H9 (cell line): ENCODE measurements around the gene NAP1L3. TPM values are rescaled to one million over a fixed set of nuclear protein-coding genes. Genes with fewer than 3 reads are reported as not detected.

Source experiments
- DNase-seq: peaks from one replicate; pipeline ENCODE4 v3.0.0-alpha.2; 2017
- H2AFZ ChIP-seq: one replicate; pipeline ENCODE4 v1.6.1; 2013; ENCODE audit warnings: mild to moderate bottlenecking, low read length, control low read depth, moderate library complexity
- H2AK5ac ChIP-seq: 2 replicates; pipeline ENCODE4 v1.6.1; 2013; ENCODE audit warnings: low read length, control low read depth, mixed read lengths; ENCODE audit not compliant: insufficient read length
- H2BK120ac ChIP-seq: one replicate; pipeline ENCODE4 v1.6.1; 2013; ENCODE audit warnings: low read depth, mild to moderate bottlenecking, low read length, control low read depth, inconsistent platforms; ENCODE audit not compliant: poor library complexity, severe bottlenecking
- H2BK12ac ChIP-seq: 2 replicates; pipeline ENCODE4 v1.6.1; 2013; ENCODE audit warnings: low read length, control low read depth, mixed read lengths, low read depth; ENCODE audit not compliant: insufficient read length
- H2BK15ac ChIP-seq: 2 replicates; pipeline ENCODE4 v1.6.1; 2013; ENCODE audit warnings: low read depth, low read length, control low read depth
- H2BK20ac ChIP-seq: one replicate; pipeline ENCODE4 v1.6.1; 2013; ENCODE audit warnings: low read depth, mild to moderate bottlenecking, low read length, control low read depth, inconsistent platforms; ENCODE audit not compliant: poor library complexity, severe bottlenecking
- H2BK5ac ChIP-seq: 2 replicates; pipeline ENCODE4 v1.6.1; 2013; ENCODE audit warnings: low read length, control low read depth, mixed read lengths; ENCODE audit not compliant: insufficient read length
- H3K14ac ChIP-seq: 2 replicates; pipeline ENCODE4 v1.6.1; 2013; ENCODE audit warnings: low read length, control low read depth; ENCODE audit not compliant: insufficient read depth
- H3K18ac ChIP-seq: 2 replicates; pipeline ENCODE4 v1.6.1; 2013; ENCODE audit warnings: low read depth, mild to moderate bottlenecking, mixed read lengths, low read length, control low read depth; ENCODE audit not compliant: insufficient read length
- H3K23ac ChIP-seq: 2 replicates; pipeline ENCODE4 v1.6.1; 2013; ENCODE audit warnings: low read length, control low read depth, mixed read lengths, low read depth; ENCODE audit not compliant: insufficient read length
- H3K23me2 ChIP-seq: 2 replicates; pipeline ENCODE4 v1.6.1; 2013; ENCODE audit warnings: low read depth, mild to moderate bottlenecking, mixed read lengths, low read length, control low read depth; ENCODE audit not compliant: insufficient read length, poor library complexity, severe bottlenecking
- H3K27ac ChIP-seq: 2 replicates; pipeline ENCODE4 v1.5.1; 2013; ENCODE audit warnings: low read length, control low read depth, mixed read lengths, low read depth; ENCODE audit not compliant: insufficient read length
- H3K27me3 ChIP-seq: 2 replicates; pipeline ENCODE4 v1.6.1; 2013; ENCODE audit warnings: low read length, control low read depth, inconsistent platforms; ENCODE audit not compliant: insufficient read depth
- H3K4ac ChIP-seq: 2 replicates; pipeline ENCODE4 v1.6.1; 2013; ENCODE audit warnings: low read depth, mild to moderate bottlenecking, control low read depth, inconsistent platforms, low read length, moderate library complexity
- H3K4me1 ChIP-seq: 2 replicates; pipeline ENCODE4 v1.6.1; 2013; ENCODE audit warnings: low read length, control low read depth, inconsistent platforms; ENCODE audit not compliant: insufficient read depth
- H3K4me2 ChIP-seq: 2 replicates; pipeline ENCODE4 v1.6.1; 2013; ENCODE audit warnings: low read length, control low read depth, mixed read lengths; ENCODE audit not compliant: insufficient read length, insufficient read depth
- H3K56ac ChIP-seq: 2 replicates; pipeline ENCODE4 v1.6.1; 2013; ENCODE audit warnings: low read depth, mild to moderate bottlenecking, mixed read lengths, low read length, control low read depth; ENCODE audit not compliant: insufficient read length
- H3K79me1 ChIP-seq: 2 replicates; pipeline ENCODE4 v1.6.1; 2013; ENCODE audit warnings: low read depth, mild to moderate bottlenecking, moderate library complexity, low read length, control low read depth, inconsistent platforms; ENCODE audit not compliant: insufficient read depth, poor library complexity, severe bottlenecking
- H3K79me2 ChIP-seq: 2 replicates; pipeline ENCODE4 v1.6.1; 2013; ENCODE audit warnings: low read length, control low read depth, inconsistent platforms; ENCODE audit not compliant: insufficient read depth
- H3K9ac ChIP-seq: 2 replicates; pipeline ENCODE4 v1.6.1; 2013; ENCODE audit warnings: low read length, control low read depth, mixed read lengths; ENCODE audit not compliant: insufficient read length; ENCODE audit errors: extremely low read depth
- H3K9me3 ChIP-seq: one replicate; pipeline ENCODE4 v1.6.1; 2013; ENCODE audit warnings: low read depth, low read length, inconsistent platforms; ENCODE audit not compliant: control insufficient read depth
- H3T11ph ChIP-seq: one replicate; pipeline ENCODE4 v1.6.1; 2013; ENCODE audit warnings: mild to moderate bottlenecking, low read length, control low read depth, inconsistent platforms
- H4K20me1 ChIP-seq: one replicate; pipeline ENCODE4 v1.6.1; 2013; ENCODE audit not compliant: control insufficient read depth, insufficient read length, insufficient read depth
- H4K5ac ChIP-seq: 2 replicates; pipeline ENCODE4 v1.6.1; 2013; ENCODE audit warnings: low read depth, mild to moderate bottlenecking, mixed read lengths, low read length, control low read depth; ENCODE audit not compliant: insufficient read length
- H4K8ac ChIP-seq: replicated peaks from 2 replicates; pipeline ENCODE4 v1.6.1; 2013; ENCODE audit warnings: low read length, control low read depth, mixed read lengths, low read depth; ENCODE audit not compliant: insufficient read length
- H4K91ac ChIP-seq: 2 replicates; pipeline ENCODE4 v1.6.1; 2013; ENCODE audit warnings: low read depth, mild to moderate bottlenecking, moderate library complexity, mixed read lengths, low read length, control low read depth; ENCODE audit not compliant: insufficient read length
- H3K27ac Mint-ChIP-seq, 3 experiments: 2 replicates in 2 of 3; 3 replicates in 1 of 3; pipeline ENCODE4 v1.8.0; 2020 to 2021; ENCODE audit warnings: mixed read lengths in 3 of 3, mild to moderate bottlenecking in 1 of 3, moderate library complexity in 1 of 3
- H3K27me3 Mint-ChIP-seq: 2 replicates; pipeline ENCODE4 v1.8.0; 2021; ENCODE audit warnings: low read depth, mild to moderate bottlenecking, moderate library complexity, mixed read lengths
- H3K36me3 Mint-ChIP-seq, 3 experiments: 2 replicates in 2 of 3; 3 replicates in 1 of 3; pipeline ENCODE4 v1.8.0; 2020 to 2021; ENCODE audit warnings: low read depth in 3 of 3, mixed read lengths in 3 of 3; ENCODE audit not compliant: insufficient read depth in 1 of 3
- H3K4me1 Mint-ChIP-seq, 2 experiments: 2 replicates each; pipeline ENCODE4 v1.8.0; 2020; ENCODE audit warnings: mixed read lengths in 2 of 2
- H3K4me3 Mint-ChIP-seq, 2 experiments: 2 replicates in 1 of 2; 3 replicates in 1 of 2; pipeline ENCODE4 v1.8.0; 2020 to 2021; ENCODE audit warnings: mild to moderate bottlenecking in 2 of 2, mixed read lengths in 2 of 2, moderate library complexity in 1 of 2
- H3K9me3 Mint-ChIP-seq, 2 experiments: 2 replicates in 1 of 2; 3 replicates in 1 of 2; pipeline ENCODE4 v1.8.0; 2020; ENCODE audit warnings: mild to moderate bottlenecking in 2 of 2, mixed read lengths in 2 of 2, moderate library complexity in 1 of 2
- WGBS: extraction: QIAGEN DNeasy Blood & Tissue Kit; methylation state at CpG from one replicate; pipeline ENCODE4 v1.1.7; 2013; ENCODE audit warnings: missing lambda C conversion rate, low lambda C conversion rate, mixed read lengths; ENCODE audit not compliant: insufficient read length; ENCODE audit errors: extremely low coverage; 5-methylcytosine and 5-hydroxymethylcytosine counted together
- total RNA-seq: library from RNA; stranded (reverse); gene quantifications from 2 replicates; pipeline ENCODE4 v1.2.1, GENCODE V29; 2021
- TF ChIP-seq, protein P1 (sequence below): fragments of 200-600 bp; sonication (generic); conservative IDR thresholded peaks from 3 replicates; pipeline ENCODE4 v1.8.0; 2021; ENCODE audit warnings: antibody characterized with exemption, mild to moderate bottlenecking

The NAP1L3 gene
- total RNA-seq, 1 experiment from 2014 or later, result 91.7 TPM

DNA sequence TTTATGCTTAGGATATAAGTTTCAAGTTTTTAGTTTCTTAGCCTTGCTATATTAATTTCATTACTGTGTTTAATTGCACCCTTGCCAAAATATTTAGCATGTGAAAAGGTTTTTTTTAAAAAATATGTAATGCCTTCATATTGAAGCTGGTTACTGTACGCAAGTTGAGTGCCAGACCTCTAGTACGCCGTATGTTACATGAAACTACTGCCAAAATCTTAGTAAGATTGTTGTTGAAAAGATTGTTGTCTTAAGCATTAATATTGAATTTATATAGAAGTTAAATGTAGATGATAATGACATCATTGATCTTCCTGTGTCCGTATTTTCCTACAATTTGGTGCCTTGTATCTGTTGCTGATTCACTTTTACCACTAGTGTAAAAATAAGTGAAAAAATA is 37.7 kb upstream of the NAP1L3 start:
- Histone ChIP-seq H4K20me1 (no peaks in the 10 kb centered on the region), H4K91ac (no peak overlapping the region), H2BK20ac (no peak overlapping the region), H2BK15ac (no peak overlapping the region), H2AK5ac (no peak overlapping the region), H3K27ac (no peak overlapping the region), H3K23me2 (no peaks in the 10 kb centered on the region), H3K9me3 (no peaks in the 10 kb centered on the region), H3K56ac (no peak overlapping the region), H2BK120ac (no peak overlapping the region), H4K5ac (no peak overlapping the region), H3K79me1 (no peaks in the 10 kb centered on the region), H3T11ph (no peak overlapping the region), H3K18ac (no peak overlapping the region), H2AFZ (no peak overlapping the region), H3K4me1 (no peaks in the 10 kb centered on the region), H3K14ac (no peak overlapping the region), H2BK5ac (no peak overlapping the region), H3K4me2 (no peak overlapping the region), H3K79me2 (no peaks in the 10 kb centered on the region), H2BK12ac (no peak overlapping the region), H3K9ac (no peak overlapping the region), H3K23ac (no peak overlapping the region), H3K27me3 (no peaks in the 10 kb centered on the region), H3K4ac (no peak overlapping the region), H4K8ac (no peak overlapping the region)
- WGBS, result no CpG with 5 or more reads among the region's 4 CpGs
- Mint-ChIP-seq H3K4me1 (no peaks in the 10 kb centered on the region), H3K9me3 (no peaks in the 10 kb centered on the region), H3K27ac (no peak overlapping the region), H3K27me3 (no peaks in the 10 kb centered on the region), H3K36me3 (no peaks in the 10 kb centered on the region), H3K4me3 (no peak overlapping the region)
- TF ChIP-seq, protein P1, sequence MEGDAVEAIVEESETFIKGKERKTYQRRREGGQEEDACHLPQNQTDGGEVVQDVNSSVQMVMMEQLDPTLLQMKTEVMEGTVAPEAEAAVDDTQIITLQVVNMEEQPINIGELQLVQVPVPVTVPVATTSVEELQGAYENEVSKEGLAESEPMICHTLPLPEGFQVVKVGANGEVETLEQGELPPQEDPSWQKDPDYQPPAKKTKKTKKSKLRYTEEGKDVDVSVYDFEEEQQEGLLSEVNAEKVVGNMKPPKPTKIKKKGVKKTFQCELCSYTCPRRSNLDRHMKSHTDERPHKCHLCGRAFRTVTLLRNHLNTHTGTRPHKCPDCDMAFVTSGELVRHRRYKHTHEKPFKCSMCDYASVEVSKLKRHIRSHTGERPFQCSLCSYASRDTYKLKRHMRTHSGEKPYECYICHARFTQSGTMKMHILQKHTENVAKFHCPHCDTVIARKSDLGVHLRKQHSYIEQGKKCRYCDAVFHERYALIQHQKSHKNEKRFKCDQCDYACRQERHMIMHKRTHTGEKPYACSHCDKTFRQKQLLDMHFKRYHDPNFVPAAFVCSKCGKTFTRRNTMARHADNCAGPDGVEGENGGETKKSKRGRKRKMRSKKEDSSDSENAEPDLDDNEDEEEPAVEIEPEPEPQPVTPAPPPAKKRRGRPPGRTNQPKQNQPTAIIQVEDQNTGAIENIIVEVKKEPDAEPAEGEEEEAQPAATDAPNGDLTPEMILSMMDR, result no peak
- no peak for DNase-seq
